Vagina (tissue), 2 donors: Measurements from ENCODE around the gene CDK6.

ENCODE experiments used
- POLR2AphosphoS5 ChIP-seq, 2 donors: sonication (generic); formaldehyde crosslinking; IDR thresholded peaks; one replicate each; pipeline ENCODE4 v1.9.0; 2017; ENCODE audit warnings: antibody characterized with exemption in 2 of 2, mild to moderate bottlenecking in 2 of 2, low read depth in 1 of 2; ENCODE audit not compliant: insufficient read depth in 1 of 2
- TF ChIP-seq, protein P1 (sequence below), 3 experiments: fragments of 450-650 bp in 2 of 3; fragments of 200-600 bp in 1 of 3; sonication (generic) in 1 of 3; IDR thresholded peaks; one replicate each; pipeline ENCODE4 v1.5.1; 2017 to 2019; ENCODE audit warnings: antibody characterized with exemption in 3 of 3, mild to moderate bottlenecking in 2 of 3, moderate library complexity in 2 of 3

DNA sequence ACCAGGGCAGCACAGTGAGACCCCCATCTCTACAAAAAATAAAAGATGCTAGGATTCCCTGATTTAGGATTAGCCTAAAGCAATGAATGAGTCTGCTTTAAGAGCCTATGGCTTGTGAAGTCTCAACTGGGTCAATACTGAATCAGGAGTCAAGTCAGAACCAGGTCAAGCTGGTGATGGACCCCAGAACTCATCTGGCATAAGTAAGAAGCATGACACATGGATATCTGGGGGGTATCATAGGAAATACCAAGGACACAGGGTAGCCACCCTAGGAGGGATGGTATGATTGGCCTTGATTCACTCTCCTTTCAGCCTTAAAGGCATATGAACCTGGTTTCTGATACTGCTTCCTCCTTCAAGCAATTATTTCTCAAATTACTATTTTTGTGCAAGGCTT, 167.8 kb downstream of the CDK6 start:
- TF ChIP-seq POLR2AphosphoS5 (IDR thresholded peaks at IDR 0.05; ENCODE audit: insufficient read depth in 1 of 2, low read depth in 1 of 2): no peak
- TF ChIP-seq, protein P1, sequence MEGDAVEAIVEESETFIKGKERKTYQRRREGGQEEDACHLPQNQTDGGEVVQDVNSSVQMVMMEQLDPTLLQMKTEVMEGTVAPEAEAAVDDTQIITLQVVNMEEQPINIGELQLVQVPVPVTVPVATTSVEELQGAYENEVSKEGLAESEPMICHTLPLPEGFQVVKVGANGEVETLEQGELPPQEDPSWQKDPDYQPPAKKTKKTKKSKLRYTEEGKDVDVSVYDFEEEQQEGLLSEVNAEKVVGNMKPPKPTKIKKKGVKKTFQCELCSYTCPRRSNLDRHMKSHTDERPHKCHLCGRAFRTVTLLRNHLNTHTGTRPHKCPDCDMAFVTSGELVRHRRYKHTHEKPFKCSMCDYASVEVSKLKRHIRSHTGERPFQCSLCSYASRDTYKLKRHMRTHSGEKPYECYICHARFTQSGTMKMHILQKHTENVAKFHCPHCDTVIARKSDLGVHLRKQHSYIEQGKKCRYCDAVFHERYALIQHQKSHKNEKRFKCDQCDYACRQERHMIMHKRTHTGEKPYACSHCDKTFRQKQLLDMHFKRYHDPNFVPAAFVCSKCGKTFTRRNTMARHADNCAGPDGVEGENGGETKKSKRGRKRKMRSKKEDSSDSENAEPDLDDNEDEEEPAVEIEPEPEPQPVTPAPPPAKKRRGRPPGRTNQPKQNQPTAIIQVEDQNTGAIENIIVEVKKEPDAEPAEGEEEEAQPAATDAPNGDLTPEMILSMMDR (IDR thresholded peaks at IDR 0.05): no peak
